ENCODE results near the gene UTP15. TPM values are rescaled to one million over a fixed set of nuclear protein-coding genes. Genes with fewer than 3 reads are reported as not detected.

Gene UTP15
- total and polyA plus RNA-seq, 10 of the 15 experiments (the other 5 are each of a cell fraction or from before 2014, with no cell fraction given), result 22.5 to 39.4 (median 29.6) TPM

DNA sequence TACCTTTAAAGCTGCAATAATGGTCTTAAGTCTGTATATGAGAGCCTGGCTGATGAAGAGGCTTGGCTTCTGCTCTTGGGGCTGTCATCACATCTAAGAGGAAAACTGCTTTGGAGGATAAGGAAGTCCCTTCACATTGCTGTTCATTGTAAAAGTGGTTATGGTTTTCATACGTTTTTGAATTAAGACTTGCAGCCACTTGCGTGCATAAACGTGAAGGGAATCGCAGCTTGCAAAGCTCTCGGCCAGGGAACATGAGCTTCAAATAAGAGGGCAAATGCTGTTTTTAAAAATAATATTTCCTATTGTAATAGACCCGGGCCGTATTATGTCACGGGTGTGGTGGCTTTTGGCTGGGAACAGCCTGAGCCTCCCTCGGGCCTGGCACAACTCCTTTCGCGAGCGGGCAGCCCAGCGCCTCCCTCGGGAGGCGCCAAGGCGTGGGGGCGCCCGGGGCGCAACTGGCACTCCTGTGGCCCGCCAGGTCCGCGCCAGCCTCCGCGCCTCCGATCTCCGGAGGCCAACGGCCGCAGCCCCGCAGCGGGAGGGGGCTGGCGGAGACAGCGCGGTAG lies 59.9 kb downstream of the UTP15 start:
- H4K20me1 ChIP-seq (ENCODE audit: control insufficient read depth, insufficient read depth), result no peaks in the 10 kb centered on the region
- RAD21 ChIA-PET (ENCODE audit: unreplicated experiment), result interaction anchor here (1.0 to 4.4 kb wide), 6 partner anchors 27 to 159 kb away, joined by 3 to 32 read pairs (median 5); no protein-coding TSS in a partner anchor
- no TSS peak for BruUV-seq (replicated peaks)
- peaks cover 0 to 5% of the 10 kb centered on the region in 2 experiments; a peak in 2 of 4 replicates for H3K27me3 ChIP-seq (replicated peaks in 1 of 2; ENCODE audit: control insufficient read depth in 2 of 2, insufficient read depth in 2 of 2, low read length in 1 of 2)
- peak overlapping the region; percentile 40 for H2AFZ ChIP-seq (ENCODE audit: control insufficient read depth, low read depth, low read length)
- H3K4me1 ChIP-seq (ENCODE audit: control insufficient read depth, insufficient read depth, low read length), result no peaks in the 10 kb centered on the region
- H3K36me3 ChIP-seq (ENCODE audit: control insufficient read depth in 2 of 2, insufficient read depth in 2 of 2, low read length in 1 of 2), result no peaks in the 10 kb centered on the region
- POLR2A ChIA-PET, result interaction anchor here (1.3 kb wide), 2 partner anchors 37 to 66 kb away, joined by 3 to 4 read pairs; no protein-coding TSS in a partner anchor
- no peak for DNase-seq (ENCODE audit: low read depth, low spot score)
- H3K9ac ChIP-seq (ENCODE audit: control insufficient read depth, insufficient read depth, low read length), result no peak overlapping the region; the same call in 1 of the 2 replicates
- intact Hi-C loops (cut with micrococcal nuclease; ENCODE audit: unreplicated experiment) (no loop called here), in situ Hi-C loops (cut with MboI) (no loop called here)
- FAIRE-seq, result no peak
- no peaks in the 10 kb centered on the region for H3K9me3 ChIP-seq (replicated peaks; ENCODE audit: control insufficient read depth, insufficient read depth, low read length)
- no peak overlapping the region for H3K27ac ChIP-seq (ENCODE audit: control insufficient read depth, insufficient read depth)
- H3K79me2 ChIP-seq (ENCODE audit: control insufficient read depth, insufficient read depth, low read length), result no peaks in the 10 kb centered on the region
- WGBS (ENCODE audit: insufficient coverage, insufficient replicate concordance, low lambda C conversion rate, missing lambda C conversion rate), result 21% methylated on average over 15 of the region's 33 CpGs
- CTCF ChIA-PET, result interaction anchor here (0.6 to 3.9 kb wide), 6 partner anchors 11 to 91 kb away, joined by 3 to 11 read pairs (median 4); no protein-coding TSS in a partner anchor
- TF ChIP-seq, protein P1, sequence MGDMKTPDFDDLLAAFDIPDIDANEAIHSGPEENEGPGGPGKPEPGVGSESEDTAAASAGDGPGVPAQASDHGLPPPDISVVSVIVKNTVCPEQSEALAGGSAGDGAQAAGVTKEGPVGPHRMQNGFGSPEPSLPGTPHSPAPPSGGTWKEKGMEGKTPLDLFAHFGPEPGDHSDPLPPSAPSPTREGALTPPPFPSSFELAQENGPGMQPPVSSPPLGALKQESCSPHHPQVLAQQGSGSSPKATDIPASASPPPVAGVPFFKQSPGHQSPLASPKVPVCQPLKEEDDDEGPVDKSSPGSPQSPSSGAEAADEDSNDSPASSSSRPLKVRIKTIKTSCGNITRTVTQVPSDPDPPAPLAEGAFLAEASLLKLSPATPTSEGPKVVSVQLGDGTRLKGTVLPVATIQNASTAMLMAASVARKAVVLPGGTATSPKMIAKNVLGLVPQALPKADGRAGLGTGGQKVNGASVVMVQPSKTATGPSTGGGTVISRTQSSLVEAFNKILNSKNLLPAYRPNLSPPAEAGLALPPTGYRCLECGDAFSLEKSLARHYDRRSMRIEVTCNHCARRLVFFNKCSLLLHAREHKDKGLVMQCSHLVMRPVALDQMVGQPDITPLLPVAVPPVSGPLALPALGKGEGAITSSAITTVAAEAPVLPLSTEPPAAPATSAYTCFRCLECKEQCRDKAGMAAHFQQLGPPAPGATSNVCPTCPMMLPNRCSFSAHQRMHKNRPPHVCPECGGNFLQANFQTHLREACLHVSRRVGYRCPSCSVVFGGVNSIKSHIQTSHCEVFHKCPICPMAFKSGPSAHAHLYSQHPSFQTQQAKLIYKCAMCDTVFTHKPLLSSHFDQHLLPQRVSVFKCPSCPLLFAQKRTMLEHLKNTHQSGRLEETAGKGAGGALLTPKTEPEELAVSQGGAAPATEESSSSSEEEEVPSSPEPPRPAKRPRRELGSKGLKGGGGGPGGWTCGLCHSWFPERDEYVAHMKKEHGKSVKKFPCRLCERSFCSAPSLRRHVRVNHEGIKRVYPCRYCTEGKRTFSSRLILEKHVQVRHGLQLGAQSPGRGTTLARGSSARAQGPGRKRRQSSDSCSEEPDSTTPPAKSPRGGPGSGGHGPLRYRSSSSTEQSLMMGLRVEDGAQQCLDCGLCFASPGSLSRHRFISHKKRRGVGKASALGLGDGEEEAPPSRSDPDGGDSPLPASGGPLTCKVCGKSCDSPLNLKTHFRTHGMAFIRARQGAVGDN (IDR thresholded peaks at IDR 0.05), result 0 out of 2 replicates have a peak, but pooled peaks have one; percentile 37
- TF ChIP-seq CEBPB (IDR thresholded peaks at IDR 0.05; ENCODE audit: borderline replicate concordance in 1 of 2, low read depth in 2 of 2, low read length in 2 of 2) (no peak), GATAD2B (conservative IDR thresholded peaks at IDR 0.05; ENCODE audit: low read depth) (peak; percentile 45; the same call in 1 of the 2 replicates), LARP7 (IDR thresholded peaks at IDR 0.05) (0 out of 2 replicates have a peak, but pooled peaks have one; percentile 29)
- TF ChIP-seq, protein P2, sequence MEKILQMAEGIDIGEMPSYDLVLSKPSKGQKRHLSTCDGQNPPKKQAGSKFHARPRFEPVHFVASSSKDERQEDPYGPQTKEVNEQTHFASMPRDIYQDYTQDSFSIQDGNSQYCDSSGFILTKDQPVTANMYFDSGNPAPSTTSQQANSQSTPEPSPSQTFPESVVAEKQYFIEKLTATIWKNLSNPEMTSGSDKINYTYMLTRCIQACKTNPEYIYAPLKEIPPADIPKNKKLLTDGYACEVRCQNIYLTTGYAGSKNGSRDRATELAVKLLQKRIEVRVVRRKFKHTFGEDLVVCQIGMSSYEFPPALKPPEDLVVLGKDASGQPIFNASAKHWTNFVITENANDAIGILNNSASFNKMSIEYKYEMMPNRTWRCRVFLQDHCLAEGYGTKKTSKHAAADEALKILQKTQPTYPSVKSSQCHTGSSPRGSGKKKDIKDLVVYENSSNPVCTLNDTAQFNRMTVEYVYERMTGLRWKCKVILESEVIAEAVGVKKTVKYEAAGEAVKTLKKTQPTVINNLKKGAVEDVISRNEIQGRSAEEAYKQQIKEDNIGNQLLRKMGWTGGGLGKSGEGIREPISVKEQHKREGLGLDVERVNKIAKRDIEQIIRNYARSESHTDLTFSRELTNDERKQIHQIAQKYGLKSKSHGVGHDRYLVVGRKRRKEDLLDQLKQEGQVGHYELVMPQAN (conservative IDR thresholded peaks at IDR 0.05), result 0 out of 2 replicates have a peak, but pooled peaks have one; percentile 17
- H3K4me2 ChIP-seq (ENCODE audit: control insufficient read depth, insufficient read depth), result peak overlapping the region; percentile 80
- H3K4me3 ChIP-seq, result peak overlapping the region; percentile 67
- ATAC-seq, result no peak
- SMC1A ChIA-PET (ENCODE audit: uncharacterized antibody, unreplicated experiment), result interaction anchor here (1.0 to 2.9 kb wide), 13 partner anchors 8 to 167 kb away, joined by 3 to 11 read pairs (median 5); no protein-coding TSS in a partner anchor

All from GM12878 (cell line).